ENCODE measurements around the gene LMX1B.

Gene LMX1B

DNA sequence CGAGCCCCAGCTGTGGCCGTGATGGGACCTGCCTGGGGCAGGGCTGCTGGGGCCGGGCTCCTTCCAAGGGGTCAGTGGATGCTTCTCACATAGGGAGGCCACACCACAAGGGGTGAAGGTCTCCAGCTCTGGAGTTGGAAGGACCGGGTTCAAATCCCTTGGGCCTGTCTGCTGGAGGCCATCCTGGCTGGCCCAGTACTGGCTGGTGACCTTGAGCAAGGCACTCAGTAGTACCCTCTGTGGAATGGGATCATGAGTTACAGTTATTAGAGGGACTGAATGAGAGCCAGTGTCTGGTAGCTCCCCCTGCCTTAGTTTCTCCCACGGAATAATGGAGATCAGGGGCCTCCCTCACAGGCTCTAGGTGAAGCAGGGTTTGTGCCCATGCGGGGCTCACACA is 58.3 kb downstream of the LMX1B start:
- H3K27ac ChIP-seq (ENCODE audit: low read length) = no peak overlapping the region
- no peak overlapping the region for H3K9ac ChIP-seq (ENCODE audit: low read length in 2 of 2)
- H3K27me3 ChIP-seq (ENCODE audit: control insufficient read depth in 1 of 2, insufficient read depth in 2 of 2, low read length in 2 of 2) = peaks cover 56 to 58% of the 10 kb centered on the region in 2 donors
- no peaks in the 10 kb centered on the region for H3K36me3 ChIP-seq (ENCODE audit: control insufficient read depth in 2 of 2, insufficient read depth in 2 of 2, low read length in 2 of 2)
- no peak overlapping the region for H3K4me3 ChIP-seq (ENCODE audit: low read length in 2 of 2)
- H3K9me3 ChIP-seq (ENCODE audit: control insufficient read depth in 2 of 2, low read length in 2 of 2) = no peaks in the 10 kb centered on the region
- peaks cover 4% of the 10 kb centered on the region for H3K4me1 ChIP-seq (ENCODE audit: control insufficient read depth, insufficient read depth, low read length)

DNA sequence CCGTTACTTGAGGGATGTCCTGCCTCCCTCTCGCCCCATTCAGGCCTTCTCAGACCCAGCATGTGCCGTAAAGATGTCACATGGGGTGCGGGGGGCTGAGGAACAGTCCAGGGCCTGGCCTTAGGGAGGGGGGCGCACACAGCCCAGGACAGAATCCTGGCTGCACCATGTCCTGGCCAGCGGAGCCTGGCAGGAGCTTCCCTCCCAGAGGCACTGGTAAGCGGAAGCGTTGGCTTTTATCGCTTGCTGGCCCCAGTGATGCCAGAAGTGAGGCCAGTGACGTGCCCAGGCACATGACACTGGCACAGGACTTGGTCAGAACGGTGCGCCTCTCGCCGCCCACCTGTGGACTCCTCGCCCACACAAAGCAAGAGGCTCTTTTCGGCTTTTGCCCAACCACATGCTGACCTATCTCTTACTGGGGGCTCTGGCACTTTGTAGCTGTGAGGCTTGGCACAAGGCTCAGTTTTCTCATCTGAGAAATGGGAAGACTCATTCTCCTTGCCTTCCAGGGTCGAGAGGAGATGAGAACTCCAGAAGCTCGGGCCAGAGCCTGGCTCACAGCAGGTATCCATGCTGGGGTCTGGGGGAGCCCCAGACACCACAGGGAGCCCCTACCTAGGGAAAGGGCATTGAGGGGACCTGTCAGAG is 59.0 kb downstream of the LMX1B start:
- Histone ChIP-seq H3K36me3 (ENCODE audit: control insufficient read depth in 2 of 2, insufficient read depth in 2 of 2, low read length in 2 of 2) (no peaks in the 10 kb centered on the region), H3K27me3 (ENCODE audit: control insufficient read depth in 1 of 2, insufficient read depth in 2 of 2, low read length in 2 of 2) (peaks cover 60 to 64% of the 10 kb centered on the region in 2 donors), H3K4me3 (ENCODE audit: low read length in 2 of 2) (no peak overlapping the region), H3K4me1 (ENCODE audit: control insufficient read depth, insufficient read depth, low read length) (peaks cover 4% of the 10 kb centered on the region), H3K27ac (ENCODE audit: low read length) (no peak overlapping the region), H3K9ac (ENCODE audit: low read length in 2 of 2) (no peak overlapping the region), H3K9me3 (ENCODE audit: control insufficient read depth in 2 of 2, low read length in 2 of 2) (no peaks in the 10 kb centered on the region)

DNA sequence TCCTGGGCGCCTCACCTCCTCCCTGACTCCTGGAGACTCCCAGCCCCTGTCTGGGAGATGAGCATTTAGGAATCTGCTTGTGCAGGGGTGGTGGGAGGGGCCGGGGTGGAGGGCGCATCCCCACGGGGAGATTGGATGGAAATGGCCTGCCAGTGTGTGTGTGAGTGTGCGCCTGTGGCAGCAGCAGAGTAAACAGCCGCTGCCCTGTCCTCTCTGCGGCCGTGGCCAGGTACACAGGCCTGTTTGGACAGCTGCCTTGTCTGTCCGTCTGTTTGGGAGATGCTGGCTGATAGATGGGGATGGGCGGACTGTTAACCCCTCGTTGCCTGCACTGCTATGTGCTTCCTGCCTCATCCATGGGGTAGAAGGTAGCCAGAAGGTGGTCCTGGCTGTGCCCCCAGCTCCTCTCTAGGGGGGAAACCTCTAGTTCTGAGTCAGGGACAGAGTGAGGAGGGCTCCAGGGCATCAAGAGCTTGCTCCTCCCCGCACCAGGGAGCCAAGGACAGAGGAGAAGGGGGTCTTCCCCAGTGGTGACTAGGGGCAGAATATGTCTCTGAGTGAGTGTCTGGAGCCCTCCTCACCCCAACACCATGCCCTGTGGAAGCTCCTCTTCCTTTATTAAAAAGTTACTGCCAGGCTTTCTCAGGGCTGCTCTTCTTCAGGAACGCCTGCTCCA is 60.1 kb downstream of the LMX1B start:
- H3K27me3 ChIP-seq (ENCODE audit: control insufficient read depth in 1 of 2, insufficient read depth in 2 of 2, low read length in 2 of 2) = peaks cover 56 to 64% of the 10 kb centered on the region in 2 donors
- no peak overlapping the region for H3K4me3 ChIP-seq (ENCODE audit: low read length in 2 of 2)
- H3K27ac ChIP-seq (ENCODE audit: low read length) = no peak overlapping the region
- no peaks in the 10 kb centered on the region for H3K36me3 ChIP-seq (ENCODE audit: control insufficient read depth in 2 of 2, insufficient read depth in 2 of 2, low read length in 2 of 2)
- peaks cover 4% of the 10 kb centered on the region for H3K4me1 ChIP-seq (ENCODE audit: control insufficient read depth, insufficient read depth, low read length)
- H3K9ac ChIP-seq (ENCODE audit: low read length in 2 of 2) = no peak overlapping the region
- H3K9me3 ChIP-seq (ENCODE audit: control insufficient read depth in 2 of 2, low read length in 2 of 2) = no peaks in the 10 kb centered on the region

DNA sequence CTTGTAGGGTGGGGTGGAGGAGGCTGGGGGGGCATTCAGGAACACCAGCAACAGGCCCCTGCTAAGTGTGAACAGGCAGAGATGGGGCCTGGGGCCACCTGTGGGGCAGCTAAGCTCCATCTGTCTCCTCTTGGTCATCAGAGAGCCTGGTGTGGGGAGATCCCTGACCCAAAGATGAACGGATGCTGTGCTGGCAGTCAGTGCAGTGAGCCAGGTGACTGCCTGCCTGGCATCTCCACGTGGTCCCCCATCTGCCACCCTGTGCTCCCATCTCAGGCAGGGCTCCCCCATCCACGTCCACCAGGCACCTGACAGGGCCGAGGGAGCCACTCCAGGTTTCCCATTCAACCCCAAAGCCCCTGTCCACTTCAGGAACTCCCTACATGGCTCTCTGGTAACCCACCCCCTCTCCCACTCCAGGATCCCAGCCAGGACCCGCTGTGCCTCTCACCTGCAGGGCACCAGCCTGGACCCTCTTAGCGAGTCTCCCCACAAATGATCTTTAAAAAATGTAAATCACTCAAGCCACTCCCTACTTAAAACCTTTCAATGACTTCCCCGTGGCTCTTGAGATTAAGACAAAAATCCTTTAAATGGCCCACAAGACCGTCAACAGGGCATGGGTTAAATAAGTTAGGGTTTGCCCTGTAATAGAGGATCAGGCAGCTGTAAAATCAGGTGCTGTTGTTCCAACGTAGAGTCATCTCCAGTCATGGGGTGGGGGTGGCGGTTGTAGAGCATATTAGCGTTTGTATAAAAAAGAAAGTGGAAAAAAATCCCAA is 60.8 kb downstream of the LMX1B start:
- Histone ChIP-seq H3K9ac (ENCODE audit: low read length in 2 of 2) (no peak overlapping the region), H3K27me3 (ENCODE audit: control insufficient read depth in 1 of 2, insufficient read depth in 2 of 2, low read length in 2 of 2) (peaks cover 54 to 59% of the 10 kb centered on the region in 2 donors), H3K4me1 (ENCODE audit: control insufficient read depth, insufficient read depth, low read length) (peaks cover 4% of the 10 kb centered on the region), H3K36me3 (ENCODE audit: control insufficient read depth in 2 of 2, insufficient read depth in 2 of 2, low read length in 2 of 2) (no peaks in the 10 kb centered on the region), H3K4me3 (ENCODE audit: low read length in 2 of 2) (no peak overlapping the region), H3K9me3 (ENCODE audit: control insufficient read depth in 2 of 2, low read length in 2 of 2) (no peaks in the 10 kb centered on the region), H3K27ac (ENCODE audit: low read length) (no peak overlapping the region)

DNA sequence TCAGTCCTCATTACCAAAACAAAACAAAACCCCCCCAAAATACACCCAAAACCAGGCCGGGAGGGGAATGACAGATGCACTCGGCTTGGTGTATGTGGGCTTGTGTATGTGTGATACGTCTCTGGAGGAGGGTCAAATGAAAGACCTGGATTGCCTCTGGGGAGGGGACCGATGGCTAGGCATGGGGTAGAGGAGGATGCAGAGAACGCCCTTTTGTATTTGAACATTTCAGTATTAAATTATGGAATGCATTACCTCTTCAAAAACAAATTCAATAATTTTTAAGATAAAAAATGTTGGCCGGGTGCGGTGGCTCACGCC is 61.4 kb downstream of the LMX1B start:
- H3K27me3 ChIP-seq (ENCODE audit: control insufficient read depth in 1 of 2, insufficient read depth in 2 of 2, low read length in 2 of 2) = peaks cover 51 to 57% of the 10 kb centered on the region in 2 donors
- no peak overlapping the region for H3K27ac ChIP-seq (ENCODE audit: low read length)
- H3K9ac ChIP-seq (ENCODE audit: low read length in 2 of 2) = no peak overlapping the region
- H3K36me3 ChIP-seq (ENCODE audit: control insufficient read depth in 2 of 2, insufficient read depth in 2 of 2, low read length in 2 of 2) = no peaks in the 10 kb centered on the region
- no peak overlapping the region for H3K4me3 ChIP-seq (ENCODE audit: low read length in 2 of 2)
- no peaks in the 10 kb centered on the region for H3K9me3 ChIP-seq (ENCODE audit: control insufficient read depth in 2 of 2, low read length in 2 of 2)
- peaks cover 4% of the 10 kb centered on the region for H3K4me1 ChIP-seq (ENCODE audit: control insufficient read depth, insufficient read depth, low read length)

DNA sequence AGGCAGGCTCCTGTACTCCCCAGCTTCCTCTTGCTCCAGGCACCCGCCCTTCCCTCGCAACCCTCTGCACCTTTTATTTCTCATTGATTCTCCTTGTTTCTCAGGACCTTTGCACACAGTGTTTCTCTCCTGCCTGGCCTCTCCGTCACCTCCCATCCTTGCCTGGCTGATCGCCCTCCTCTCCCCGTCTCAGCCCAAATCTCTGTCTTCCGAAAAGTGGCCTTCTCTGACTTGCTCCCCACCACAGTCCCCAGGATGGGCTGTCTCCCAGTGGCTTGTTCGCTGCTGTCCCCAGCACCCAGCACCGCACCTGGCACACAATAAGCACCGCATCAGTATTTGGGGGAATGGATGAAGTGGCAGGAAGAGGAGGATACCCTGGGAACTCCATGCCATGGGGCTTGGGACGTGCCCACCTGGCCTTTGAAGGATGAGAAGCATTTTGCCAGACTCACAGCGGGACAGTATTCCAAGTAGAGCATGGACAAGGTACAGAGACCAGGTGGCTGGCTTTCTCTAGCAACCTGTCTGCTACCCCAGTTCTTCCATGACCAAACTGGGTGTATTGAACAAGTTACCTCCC is 62.5 kb downstream of the LMX1B start:
- Histone ChIP-seq H3K4me3 (ENCODE audit: low read length in 2 of 2) (no peak overlapping the region), H3K9ac (ENCODE audit: low read length in 2 of 2) (no peak overlapping the region), H3K4me1 (ENCODE audit: control insufficient read depth, insufficient read depth, low read length) (peaks cover 3% of the 10 kb centered on the region), H3K27me3 (ENCODE audit: control insufficient read depth in 1 of 2, insufficient read depth in 2 of 2, low read length in 2 of 2) (peaks cover 48 to 57% of the 10 kb centered on the region in 2 donors), H3K36me3 (ENCODE audit: control insufficient read depth in 2 of 2, insufficient read depth in 2 of 2, low read length in 2 of 2) (no peaks in the 10 kb centered on the region), H3K27ac (ENCODE audit: low read length) (no peak overlapping the region), H3K9me3 (ENCODE audit: control insufficient read depth in 2 of 2, low read length in 2 of 2) (no peaks in the 10 kb centered on the region)

DNA sequence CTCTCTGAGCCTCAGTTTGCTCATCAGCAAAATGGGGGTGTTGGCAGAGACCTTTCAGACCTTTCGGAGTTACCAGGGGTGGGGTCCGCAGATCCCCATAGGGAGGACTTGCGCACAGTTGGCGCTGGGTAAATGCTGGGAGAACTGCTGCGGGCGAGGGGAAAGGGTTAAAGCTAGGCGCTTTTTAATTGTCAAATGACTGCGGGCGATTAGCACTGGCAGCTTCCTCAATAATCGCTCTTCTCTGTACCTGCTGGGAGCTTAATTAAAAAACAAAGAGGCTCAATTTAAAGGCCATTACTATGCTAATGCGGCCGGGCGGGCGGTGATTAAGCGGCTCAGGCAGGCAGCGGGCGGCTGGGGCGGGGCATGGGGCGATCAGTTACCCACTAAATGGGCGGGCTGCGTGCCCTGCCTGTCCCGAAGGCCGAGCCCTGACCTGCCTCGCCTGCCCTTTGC is 63.0 kb downstream of the LMX1B start:
- H3K27ac ChIP-seq (ENCODE audit: low read length) = no peak overlapping the region

DNA sequence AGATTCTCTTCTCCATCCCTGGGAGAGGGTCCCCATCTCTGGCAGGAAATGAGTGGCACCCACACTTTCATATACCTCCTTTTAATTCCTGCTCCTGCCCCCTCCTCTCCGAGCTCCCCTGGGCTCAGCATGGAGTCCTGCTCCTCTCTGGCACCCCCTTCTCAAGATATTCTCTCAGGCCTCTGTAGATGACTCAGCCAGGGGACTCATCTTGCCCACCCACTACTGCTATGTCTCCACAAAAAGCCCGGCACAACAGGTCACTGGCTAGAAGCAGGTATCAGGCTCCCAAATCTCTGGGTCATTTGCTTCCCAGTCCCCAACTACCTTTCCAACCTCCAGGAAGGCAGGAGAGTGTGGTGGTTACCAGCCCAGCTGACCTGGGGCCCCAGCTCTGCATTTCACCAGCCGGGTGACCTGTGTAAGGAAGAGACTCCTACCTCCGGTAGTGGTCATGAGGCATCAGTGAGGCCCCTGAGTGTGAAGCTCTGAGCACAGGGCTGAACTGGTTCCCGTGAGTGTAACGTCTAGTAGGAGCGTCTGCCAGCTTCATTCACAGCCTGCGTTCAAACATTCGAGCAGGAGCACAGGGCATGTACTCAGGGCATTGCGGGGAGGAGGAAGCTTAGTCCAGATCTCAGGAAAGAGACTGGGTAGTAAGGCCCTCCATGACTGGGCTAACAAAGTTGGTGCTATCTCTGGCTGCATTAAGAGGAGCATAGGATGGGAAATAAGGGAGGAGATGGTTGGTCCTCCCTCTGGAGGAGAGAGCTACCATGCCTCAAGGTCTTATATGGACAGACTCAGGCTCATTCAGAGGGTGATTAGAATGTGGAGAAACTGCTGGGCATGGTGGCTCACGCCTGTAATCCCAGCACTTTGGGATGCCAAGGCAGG is 63.7 kb downstream of the LMX1B start:
- peaks cover 52 to 56% of the 10 kb centered on the region in 2 donors for H3K27me3 ChIP-seq (ENCODE audit: control insufficient read depth in 1 of 2, insufficient read depth in 2 of 2, low read length in 2 of 2)

More for the DNA sequence above, 63.0 kb downstream of the LMX1B start:
- H3K9me3 ChIP-seq (ENCODE audit: control insufficient read depth in 2 of 2, low read length in 2 of 2) = no peaks in the 10 kb centered on the region
- H3K4me1 ChIP-seq (ENCODE audit: control insufficient read depth, insufficient read depth, low read length) = no peaks in the 10 kb centered on the region
- H3K27me3 ChIP-seq (ENCODE audit: control insufficient read depth in 1 of 2, insufficient read depth in 2 of 2, low read length in 2 of 2) = peaks cover 51 to 55% of the 10 kb centered on the region in 2 donors
- no peaks in the 10 kb centered on the region for H3K36me3 ChIP-seq (ENCODE audit: control insufficient read depth in 2 of 2, insufficient read depth in 2 of 2, low read length in 2 of 2)
- H3K4me3 ChIP-seq (ENCODE audit: low read length in 2 of 2) = no peak overlapping the region
- no peak overlapping the region for H3K9ac ChIP-seq (ENCODE audit: low read length in 2 of 2)

DNA sequence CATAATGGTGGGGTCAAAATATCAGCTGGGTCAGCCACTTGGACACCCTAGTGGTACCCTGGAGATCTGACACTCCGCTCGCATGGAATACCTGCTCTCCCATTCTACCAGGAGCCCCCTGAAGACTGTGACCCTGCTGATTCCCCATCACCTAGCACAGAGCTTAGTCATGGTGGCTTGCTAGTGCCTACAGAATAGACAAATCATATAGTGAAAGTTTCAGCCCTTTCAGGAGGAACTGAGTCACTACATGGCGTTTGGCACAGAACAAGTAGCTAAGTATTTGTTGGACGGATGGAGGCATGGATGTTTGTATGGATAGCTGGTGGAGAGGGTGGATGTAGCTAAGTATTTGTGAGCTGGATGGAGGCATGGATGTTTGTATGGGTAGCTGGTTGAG is 65.3 kb downstream of the LMX1B start:
- H3K4me3 ChIP-seq (ENCODE audit: low read length in 2 of 2) = no peak overlapping the region
- peaks cover 50 to 54% of the 10 kb centered on the region in 2 donors for H3K27me3 ChIP-seq (ENCODE audit: control insufficient read depth in 1 of 2, insufficient read depth in 2 of 2, low read length in 2 of 2)
- H3K9ac ChIP-seq (ENCODE audit: low read length in 2 of 2) = no peak overlapping the region
- H3K36me3 ChIP-seq (ENCODE audit: control insufficient read depth in 2 of 2, insufficient read depth in 2 of 2, low read length in 2 of 2) = no peaks in the 10 kb centered on the region
- H3K27ac ChIP-seq (ENCODE audit: low read length) = no peak overlapping the region
- no peaks in the 10 kb centered on the region for H3K9me3 ChIP-seq (ENCODE audit: control insufficient read depth in 2 of 2, low read length in 2 of 2)
- H3K4me1 ChIP-seq (ENCODE audit: control insufficient read depth, insufficient read depth, low read length) = peaks cover 10% of the 10 kb centered on the region

More for the DNA sequence above, 63.7 kb downstream of the LMX1B start:
- Histone ChIP-seq H3K9ac (ENCODE audit: low read length in 2 of 2) (no peak overlapping the region), H3K9me3 (ENCODE audit: control insufficient read depth in 2 of 2, low read length in 2 of 2) (no peaks in the 10 kb centered on the region), H3K36me3 (ENCODE audit: control insufficient read depth in 2 of 2, insufficient read depth in 2 of 2, low read length in 2 of 2) (no peaks in the 10 kb centered on the region), H3K4me3 (ENCODE audit: low read length in 2 of 2) (no peak overlapping the region), H3K27ac (ENCODE audit: low read length) (no peak overlapping the region), H3K4me1 (ENCODE audit: control insufficient read depth, insufficient read depth, low read length) (no peaks in the 10 kb centered on the region)

DNA sequence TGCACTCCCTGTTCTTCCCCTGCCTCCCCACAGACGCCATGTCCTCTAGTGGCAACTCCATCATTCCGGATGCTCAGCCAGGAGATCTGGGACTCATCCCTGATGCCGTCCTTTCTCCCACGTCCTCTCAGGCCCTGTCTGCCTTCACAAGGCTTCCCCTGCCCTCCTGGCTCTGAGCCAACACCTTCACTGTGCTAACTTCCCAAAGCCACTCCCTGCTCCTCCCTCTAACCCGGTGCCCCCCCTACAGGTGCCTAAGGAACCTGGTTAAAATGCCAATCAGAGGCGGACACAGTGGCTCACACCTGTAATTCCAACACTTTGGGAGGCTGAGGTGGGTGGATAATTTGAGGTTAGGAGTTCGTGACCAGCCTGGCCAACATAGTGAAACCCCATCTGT is 67.6 kb downstream of the LMX1B start:
- Histone ChIP-seq H3K9ac (ENCODE audit: low read length in 2 of 2) (no peak overlapping the region), H3K9me3 (ENCODE audit: control insufficient read depth in 2 of 2, low read length in 2 of 2) (no peaks in the 10 kb centered on the region), H3K27me3 (ENCODE audit: control insufficient read depth in 1 of 2, insufficient read depth in 2 of 2, low read length in 2 of 2) (peaks cover 53 to 57% of the 10 kb centered on the region in 2 donors), H3K4me1 (ENCODE audit: control insufficient read depth, insufficient read depth, low read length) (peaks cover 10% of the 10 kb centered on the region), H3K36me3 (ENCODE audit: control insufficient read depth in 2 of 2, insufficient read depth in 2 of 2, low read length in 2 of 2) (no peaks in the 10 kb centered on the region), H3K27ac (ENCODE audit: low read length) (no peak overlapping the region), H3K4me3 (ENCODE audit: low read length in 2 of 2) (no peak overlapping the region)
